Tibial nerve (tissue), 4 donors: ENCODE results near the gene AKAP6.

Source experiments
- CTCF ChIP-seq, 5 experiments: fragments of 200-600 bp in 3 of 5; fragments of 450-650 bp in 2 of 5; sonication (generic) in 3 of 5; IDR thresholded peaks; one replicate each; pipeline ENCODE4 v1.5.1; 2016 to 2019; ENCODE audit warnings: antibody characterized with exemption in 5 of 5, mild to moderate bottlenecking in 3 of 5, moderate library complexity in 2 of 5
- EP300 ChIP-seq, 2 donors: sonication (generic); formaldehyde crosslinking; IDR thresholded peaks; one replicate each; pipeline ENCODE4 v1.6.1; 2017; ENCODE audit warnings: antibody characterized with exemption in 2 of 2, mild to moderate bottlenecking in 1 of 2
- POLR2A ChIP-seq, 2 donors: fragments of 450-650 bp; IDR thresholded peaks; one replicate each; pipeline ENCODE4 v1.6.1; 2017; ENCODE audit warnings: antibody characterized with exemption in 2 of 2, mild to moderate bottlenecking in 2 of 2, moderate library complexity in 2 of 2

GRCh38 chr14:32683679-32684078, 354.6 kb downstream of the AKAP6 start:
- TF ChIP-seq CTCF (IDR thresholded peaks at IDR 0.05) = no peak
- TF ChIP-seq POLR2A (IDR thresholded peaks at IDR 0.05) = no peak
- TF ChIP-seq EP300 (IDR thresholded peaks at IDR 0.05) = no peak
